H1 (cell line): Measurements from ENCODE around the gene PDE4B.

Experiments
- ASH2L ChIP-seq: fragments of 200-600, 300-600 bp; sonication (generic); IDR thresholded peaks from one replicate; pipeline ENCODE4 v1.7.1; 2017; ENCODE audit warnings: low read length
- BCL11A ChIP-seq, 2 experiments: IDR thresholded peaks; one replicate each; pipeline ENCODE4 v1.6.1; 2011; ENCODE audit warnings: low read depth in 2 of 2, low read length in 2 of 2, mild to moderate bottlenecking in 2 of 2
- CHD2 ChIP-seq: IDR thresholded peaks from 2 replicates; pipeline ENCODE4 v1.6.1; 2012; ENCODE audit warnings: low read length, improper control_type of control experiment
- EGR1 ChIP-seq: IDR thresholded peaks from 2 replicates; pipeline ENCODE4 v1.6.1; 2011; ENCODE audit warnings: low read depth, low read length, borderline replicate concordance
- TAF1 ChIP-seq: IDR thresholded peaks from 2 replicates; pipeline ENCODE4 v1.6.1; 2011; ENCODE audit warnings: mild to moderate bottlenecking, low read depth, low read length

GRCh38 chr1:66237042-66237441 lies 444.3 kb downstream of the PDE4B start:
- TF ChIP-seq BCL11A (IDR thresholded peaks at IDR 0.05; ENCODE audit: low read depth in 2 of 2, low read length in 2 of 2) (no peak), EGR1 (no peak), ASH2L (no peak), CHD2 (no peak), TAF1 (no peak)
